ENCODE results near the gene GPR153. TPM values are rescaled to one million over a fixed set of nuclear protein-coding genes. Genes with fewer than 3 reads are reported as not detected.

GPR153 gene
- polyA plus RNA-seq, 1 experiment: 9.0 TPM

DNA sequence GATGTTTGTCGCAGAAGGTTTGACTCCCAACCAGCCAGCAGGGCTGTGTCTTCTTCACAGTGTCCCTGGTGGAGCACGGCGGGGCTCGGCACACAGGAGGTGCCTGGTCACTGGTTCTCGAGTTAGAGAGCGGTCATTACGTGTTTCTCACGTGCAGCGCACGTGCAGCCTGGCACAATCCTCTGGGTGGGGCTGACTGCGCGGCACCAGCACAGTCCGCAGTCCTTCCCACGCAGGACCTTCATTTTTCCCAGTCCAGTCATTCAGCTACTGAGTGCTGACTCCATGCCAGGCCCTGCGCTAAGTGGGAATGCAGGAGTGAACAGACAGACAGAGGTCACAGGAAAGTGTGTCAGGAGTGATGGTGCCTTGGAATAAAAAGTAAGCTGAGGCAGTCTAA lies 46.2 kb upstream of the GPR153 start:
- ChIA-PET POLR2A (no interaction called here), CTCF (no interaction called here)
- no peak for DNase-seq (ENCODE audit: low read depth)
- Histone ChIP-seq H3K36me3 (ENCODE audit: control insufficient read depth, insufficient read depth, low read length) (no peaks in the 10 kb centered on the region), H3K27me3 (ENCODE audit: control insufficient read depth, insufficient read depth, low read length) (no peaks in the 10 kb centered on the region), H3K4me3 (ENCODE audit: low read depth, low read length) (no peak overlapping the region)
- TF ChIP-seq, protein P1, sequence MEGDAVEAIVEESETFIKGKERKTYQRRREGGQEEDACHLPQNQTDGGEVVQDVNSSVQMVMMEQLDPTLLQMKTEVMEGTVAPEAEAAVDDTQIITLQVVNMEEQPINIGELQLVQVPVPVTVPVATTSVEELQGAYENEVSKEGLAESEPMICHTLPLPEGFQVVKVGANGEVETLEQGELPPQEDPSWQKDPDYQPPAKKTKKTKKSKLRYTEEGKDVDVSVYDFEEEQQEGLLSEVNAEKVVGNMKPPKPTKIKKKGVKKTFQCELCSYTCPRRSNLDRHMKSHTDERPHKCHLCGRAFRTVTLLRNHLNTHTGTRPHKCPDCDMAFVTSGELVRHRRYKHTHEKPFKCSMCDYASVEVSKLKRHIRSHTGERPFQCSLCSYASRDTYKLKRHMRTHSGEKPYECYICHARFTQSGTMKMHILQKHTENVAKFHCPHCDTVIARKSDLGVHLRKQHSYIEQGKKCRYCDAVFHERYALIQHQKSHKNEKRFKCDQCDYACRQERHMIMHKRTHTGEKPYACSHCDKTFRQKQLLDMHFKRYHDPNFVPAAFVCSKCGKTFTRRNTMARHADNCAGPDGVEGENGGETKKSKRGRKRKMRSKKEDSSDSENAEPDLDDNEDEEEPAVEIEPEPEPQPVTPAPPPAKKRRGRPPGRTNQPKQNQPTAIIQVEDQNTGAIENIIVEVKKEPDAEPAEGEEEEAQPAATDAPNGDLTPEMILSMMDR (IDR thresholded peaks at IDR 0.05; ENCODE audit: insufficient read depth, low read depth, low read length): no peak

DNA sequence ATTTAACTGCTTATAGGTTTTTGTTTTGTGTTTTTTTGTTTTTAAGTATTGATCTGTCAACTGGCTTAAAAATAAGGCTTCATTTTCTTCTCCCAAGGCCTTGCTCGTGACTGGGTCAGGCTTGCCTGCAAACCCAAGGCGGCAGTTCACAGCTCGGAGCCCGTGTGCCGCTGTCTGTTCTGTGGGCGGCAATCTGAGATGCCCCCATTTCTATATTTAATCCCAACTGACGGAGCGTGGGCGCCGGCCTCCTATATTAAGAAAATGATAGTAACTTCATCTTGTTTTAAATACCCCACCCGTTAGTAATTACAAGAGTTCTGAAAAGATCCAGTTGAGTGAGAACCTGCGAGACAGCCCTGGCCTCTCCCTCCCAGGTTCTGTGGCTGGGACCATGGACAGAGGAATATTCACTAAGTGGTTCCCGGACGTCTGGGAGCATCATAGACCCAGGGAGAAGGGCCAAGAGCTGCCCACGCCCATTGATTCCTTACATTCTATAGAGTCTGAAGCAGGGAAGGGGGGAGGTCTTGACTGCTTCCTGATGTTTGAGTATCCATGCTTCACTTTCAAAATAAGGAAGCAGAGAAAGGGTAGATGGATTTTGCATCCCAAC lies 42.6 kb upstream of the GPR153 start:
- no peak for DNase-seq (ENCODE audit: low read depth)
- H3K36me3 ChIP-seq (ENCODE audit: control insufficient read depth, insufficient read depth, low read length): no peaks in the 10 kb centered on the region; the same call in 1 of the 2 replicates
- ChIA-PET CTCF (no interaction called here), POLR2A (no interaction called here)
- TF ChIP-seq, protein P1 (IDR thresholded peaks at IDR 0.05; ENCODE audit: insufficient read depth, low read depth, low read length): no peak
- H3K4me3 ChIP-seq (ENCODE audit: low read depth, low read length): no peak overlapping the region
- H3K27me3 ChIP-seq (ENCODE audit: control insufficient read depth, insufficient read depth, low read length): no peaks in the 10 kb centered on the region

DNA sequence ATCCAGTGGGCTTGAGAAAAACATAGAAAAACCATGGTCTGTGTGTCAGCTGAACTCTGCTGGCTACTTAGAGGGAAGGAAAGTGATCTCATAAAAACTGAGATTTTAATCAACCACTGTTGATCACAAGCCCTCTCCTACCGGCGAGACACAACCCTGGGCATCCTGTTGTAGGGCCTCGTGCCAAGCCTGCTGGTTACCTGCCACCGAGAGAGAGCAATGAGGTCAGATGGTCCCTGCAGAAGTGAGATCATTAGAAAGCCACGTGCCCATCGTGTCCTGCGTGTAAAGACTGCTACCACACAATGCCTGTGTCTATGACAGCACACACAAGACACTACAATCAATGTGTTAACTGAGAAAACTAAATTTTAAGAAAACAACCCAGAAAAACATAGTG lies 41.7 kb upstream of the GPR153 start:
- H3K36me3 ChIP-seq (ENCODE audit: control insufficient read depth, insufficient read depth, low read length): no peaks in the 10 kb centered on the region; the same call in 1 of the 2 replicates
- DNase-seq (ENCODE audit: low read depth): no peak
- CTCF ChIA-PET: no interaction called here
- no peaks in the 10 kb centered on the region for H3K27me3 ChIP-seq (ENCODE audit: control insufficient read depth, insufficient read depth, low read length)
- POLR2A ChIA-PET: no interaction called here
- H3K4me3 ChIP-seq (ENCODE audit: low read depth, low read length): no peak overlapping the region
- TF ChIP-seq, protein P1 (IDR thresholded peaks at IDR 0.05; ENCODE audit: insufficient read depth, low read depth, low read length): no peak

DNA sequence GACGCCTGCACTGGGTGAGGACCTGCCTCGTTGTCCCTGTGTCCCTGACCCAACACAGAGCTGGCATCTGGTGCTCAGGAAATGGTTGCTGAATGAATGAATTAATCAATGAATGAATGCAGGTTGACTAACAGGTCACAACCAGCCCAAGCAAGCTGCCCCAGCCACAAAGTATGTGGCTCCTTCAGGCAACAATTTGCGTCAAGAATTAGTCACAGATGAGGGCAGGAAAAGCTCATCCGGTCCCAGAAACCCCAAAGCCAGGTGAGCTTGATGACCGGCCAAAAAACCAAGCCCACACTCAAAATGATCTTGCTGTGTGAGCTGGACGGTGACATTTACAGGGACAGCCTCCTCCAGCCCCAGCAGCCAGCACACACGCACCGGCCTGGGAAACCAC lies 40.6 kb upstream of the GPR153 start:
- H3K27me3 ChIP-seq (ENCODE audit: control insufficient read depth, insufficient read depth, low read length): no peaks in the 10 kb centered on the region
- TF ChIP-seq, protein P1 (IDR thresholded peaks at IDR 0.05; ENCODE audit: insufficient read depth, low read depth, low read length): no peak
- no peaks in the 10 kb centered on the region; the same call in 1 of the 2 replicates for H3K36me3 ChIP-seq (ENCODE audit: control insufficient read depth, insufficient read depth, low read length)
- POLR2A ChIA-PET: no interaction called here
- CTCF ChIA-PET: interaction anchor here (0.8 to 2.1 kb wide), 3 partner anchors 15 to 134 kb away, joined by 3 to 7 read pairs (median 3); no protein-coding TSS in a partner anchor
- no peak overlapping the region for H3K4me3 ChIP-seq (ENCODE audit: low read depth, low read length)
- DNase-seq (ENCODE audit: low read depth): no peak

DNA sequence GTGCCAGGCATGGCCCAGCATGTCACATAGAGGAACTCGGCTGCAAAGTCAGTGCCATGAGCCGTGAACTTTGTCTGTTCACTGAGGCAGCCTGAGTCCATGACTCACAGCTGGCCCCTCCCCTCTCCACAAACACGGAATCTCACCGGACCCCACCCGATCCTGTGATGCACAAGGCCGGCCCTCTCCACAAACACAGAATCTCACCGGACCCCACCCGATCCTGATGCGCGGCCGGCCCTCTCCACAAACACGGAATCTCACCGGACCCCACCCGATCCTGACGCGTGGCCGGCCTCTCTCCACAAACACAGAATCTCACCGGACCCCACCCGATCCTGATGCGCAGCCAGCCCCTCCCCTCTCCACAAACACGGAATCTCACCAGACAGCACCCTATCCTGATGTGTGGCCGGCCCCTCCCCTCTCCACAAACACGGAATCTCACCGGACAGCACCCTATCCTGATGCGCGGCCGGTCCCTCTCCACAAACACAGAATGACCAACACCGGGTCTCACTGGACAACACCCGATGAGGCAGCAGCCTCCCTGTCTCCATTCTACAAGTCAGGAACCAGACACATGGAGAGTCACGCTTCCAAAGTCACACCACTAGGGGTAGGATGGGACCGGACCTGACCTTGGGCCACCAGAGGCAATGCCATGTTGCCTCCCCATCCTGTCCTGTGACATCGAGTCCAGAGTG lies 39.6 kb upstream of the GPR153 start:
- ChIA-PET POLR2A (no interaction called here), CTCF (interaction anchor here (0.8 to 2.1 kb wide), 6 partner anchors 16 to 133 kb away, joined by 3 to 7 read pairs (median 3); no protein-coding TSS in a partner anchor)
- no peak overlapping the region for H3K4me3 ChIP-seq (ENCODE audit: low read depth, low read length)
- H3K27me3 ChIP-seq (ENCODE audit: control insufficient read depth, insufficient read depth, low read length): no peaks in the 10 kb centered on the region
- no peaks in the 10 kb centered on the region; the same call in 1 of the 2 replicates for H3K36me3 ChIP-seq (ENCODE audit: control insufficient read depth, insufficient read depth, low read length)
- TF ChIP-seq, protein P1 (IDR thresholded peaks at IDR 0.05; ENCODE audit: insufficient read depth, low read depth, low read length): no peak
- DNase-seq (ENCODE audit: low read depth): no peak
